Stomach (tissue), 4 donors: ENCODE data around the gene IGF1R.

Source experiments
- POLR2AphosphoS5 ChIP-seq, 3 donors: sonication (generic); formaldehyde crosslinking; IDR thresholded peaks; one replicate each; pipeline ENCODE4 v1.6.1; 2016; ENCODE audit warnings: antibody characterized with exemption in 3 of 3
- TF ChIP-seq, protein P1 (sequence below), 7 experiments: fragments of 450-650 bp in 4 of 7; fragments of 200-600 bp in 3 of 7; sonication (generic) in 3 of 7; IDR thresholded peaks; one replicate each; pipeline ENCODE4 v1.5.1; 2016 to 2019; ENCODE audit warnings: antibody characterized with exemption in 7 of 7, control low read depth in 2 of 7, mild to moderate bottlenecking in 1 of 7

DNA sequence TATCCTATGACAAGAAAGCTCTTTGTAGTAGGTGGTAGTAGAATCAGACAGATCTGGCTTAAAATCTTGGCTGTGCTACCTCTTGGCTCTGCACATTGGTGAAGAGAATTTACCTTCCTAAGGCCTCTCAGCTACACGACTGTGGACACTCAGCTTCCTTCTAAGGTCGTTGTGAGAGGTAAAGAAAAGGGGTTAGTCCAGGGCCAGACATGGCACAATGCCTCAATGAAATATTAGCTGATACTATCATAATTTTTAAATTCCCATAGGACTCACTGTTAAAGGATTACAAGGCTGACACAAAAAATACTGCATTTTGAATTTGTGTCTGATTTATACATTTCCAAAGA, 80.4 kb downstream of the IGF1R start:
- TF ChIP-seq POLR2AphosphoS5 (IDR thresholded peaks at IDR 0.05): no peak
- TF ChIP-seq, protein P1, sequence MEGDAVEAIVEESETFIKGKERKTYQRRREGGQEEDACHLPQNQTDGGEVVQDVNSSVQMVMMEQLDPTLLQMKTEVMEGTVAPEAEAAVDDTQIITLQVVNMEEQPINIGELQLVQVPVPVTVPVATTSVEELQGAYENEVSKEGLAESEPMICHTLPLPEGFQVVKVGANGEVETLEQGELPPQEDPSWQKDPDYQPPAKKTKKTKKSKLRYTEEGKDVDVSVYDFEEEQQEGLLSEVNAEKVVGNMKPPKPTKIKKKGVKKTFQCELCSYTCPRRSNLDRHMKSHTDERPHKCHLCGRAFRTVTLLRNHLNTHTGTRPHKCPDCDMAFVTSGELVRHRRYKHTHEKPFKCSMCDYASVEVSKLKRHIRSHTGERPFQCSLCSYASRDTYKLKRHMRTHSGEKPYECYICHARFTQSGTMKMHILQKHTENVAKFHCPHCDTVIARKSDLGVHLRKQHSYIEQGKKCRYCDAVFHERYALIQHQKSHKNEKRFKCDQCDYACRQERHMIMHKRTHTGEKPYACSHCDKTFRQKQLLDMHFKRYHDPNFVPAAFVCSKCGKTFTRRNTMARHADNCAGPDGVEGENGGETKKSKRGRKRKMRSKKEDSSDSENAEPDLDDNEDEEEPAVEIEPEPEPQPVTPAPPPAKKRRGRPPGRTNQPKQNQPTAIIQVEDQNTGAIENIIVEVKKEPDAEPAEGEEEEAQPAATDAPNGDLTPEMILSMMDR (IDR thresholded peaks at IDR 0.05): no peak
